NCI-H1417 (cell line): ENCODE results near the gene SAPCD2.
A peak's percentile ranks its signal among the peaks of the same experiment; 100 is the strongest.

Experiments used
- DNase-seq, 3 experiments: peaks; one replicate each; lab custom pipeline; 2025; lab: John Stamatoyannopoulos, UW

SAPCD2 gene

DNA sequence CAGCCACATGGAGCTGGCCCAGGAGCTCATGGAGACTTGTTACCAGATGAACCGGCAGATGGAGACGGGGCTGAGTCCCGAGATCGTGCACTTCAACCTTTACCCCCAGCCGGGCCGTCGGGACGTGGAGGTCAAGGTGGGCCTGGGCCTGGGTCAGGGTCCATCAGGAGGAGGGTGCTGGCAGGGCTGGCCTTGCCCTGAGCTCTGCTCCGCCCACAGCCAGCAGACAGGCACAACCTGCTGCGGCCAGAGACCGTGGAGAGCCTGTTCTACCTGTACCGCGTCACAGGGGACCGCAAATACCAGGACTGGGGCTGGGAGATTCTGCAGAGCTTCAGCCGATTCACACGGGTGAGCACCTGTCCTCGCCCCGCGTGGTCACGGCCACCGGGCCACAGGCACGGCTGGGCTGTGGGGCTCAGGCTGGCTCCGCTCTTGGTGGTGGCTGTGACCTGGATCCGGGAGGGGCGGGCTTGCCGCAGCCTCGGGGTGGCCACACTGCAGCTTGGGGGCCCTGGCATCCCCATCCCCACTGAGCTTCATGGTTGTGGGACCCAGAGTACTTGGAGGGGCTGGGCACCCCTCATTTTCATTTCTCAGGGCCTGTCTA lies 37.1 kb upstream of the SAPCD2 start:
- DNase-seq: no peak

DNA sequence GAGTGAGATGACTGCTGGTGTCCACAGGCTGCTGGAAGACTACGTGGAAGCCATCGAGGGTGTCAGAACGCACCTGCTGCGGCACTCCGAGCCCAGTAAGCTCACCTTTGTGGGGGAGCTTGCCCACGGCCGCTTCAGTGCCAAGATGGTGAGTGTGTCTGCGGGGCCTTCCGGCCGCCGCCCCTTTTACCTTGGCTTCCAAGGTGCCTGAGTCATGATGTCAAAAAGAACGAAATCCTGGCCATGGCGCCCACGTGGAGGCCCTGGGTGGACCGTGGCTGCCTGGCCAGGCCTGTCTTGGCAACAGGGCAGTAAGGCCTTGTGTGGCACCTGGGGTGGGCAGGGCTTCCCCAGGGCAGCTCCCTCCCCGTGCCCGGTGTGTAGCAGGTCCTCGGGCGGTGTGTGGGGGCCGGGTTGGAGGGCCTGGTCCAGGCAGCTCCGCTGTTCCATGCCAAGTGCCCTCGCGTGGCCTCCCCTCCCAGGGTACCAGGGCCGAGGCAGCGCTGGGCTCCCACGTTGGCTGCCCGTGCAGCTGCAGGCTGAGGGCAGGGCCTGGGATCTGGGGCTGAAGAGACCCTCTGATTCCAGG lies 36.4 kb upstream of the SAPCD2 start:
- DNase-seq: no peak

DNA sequence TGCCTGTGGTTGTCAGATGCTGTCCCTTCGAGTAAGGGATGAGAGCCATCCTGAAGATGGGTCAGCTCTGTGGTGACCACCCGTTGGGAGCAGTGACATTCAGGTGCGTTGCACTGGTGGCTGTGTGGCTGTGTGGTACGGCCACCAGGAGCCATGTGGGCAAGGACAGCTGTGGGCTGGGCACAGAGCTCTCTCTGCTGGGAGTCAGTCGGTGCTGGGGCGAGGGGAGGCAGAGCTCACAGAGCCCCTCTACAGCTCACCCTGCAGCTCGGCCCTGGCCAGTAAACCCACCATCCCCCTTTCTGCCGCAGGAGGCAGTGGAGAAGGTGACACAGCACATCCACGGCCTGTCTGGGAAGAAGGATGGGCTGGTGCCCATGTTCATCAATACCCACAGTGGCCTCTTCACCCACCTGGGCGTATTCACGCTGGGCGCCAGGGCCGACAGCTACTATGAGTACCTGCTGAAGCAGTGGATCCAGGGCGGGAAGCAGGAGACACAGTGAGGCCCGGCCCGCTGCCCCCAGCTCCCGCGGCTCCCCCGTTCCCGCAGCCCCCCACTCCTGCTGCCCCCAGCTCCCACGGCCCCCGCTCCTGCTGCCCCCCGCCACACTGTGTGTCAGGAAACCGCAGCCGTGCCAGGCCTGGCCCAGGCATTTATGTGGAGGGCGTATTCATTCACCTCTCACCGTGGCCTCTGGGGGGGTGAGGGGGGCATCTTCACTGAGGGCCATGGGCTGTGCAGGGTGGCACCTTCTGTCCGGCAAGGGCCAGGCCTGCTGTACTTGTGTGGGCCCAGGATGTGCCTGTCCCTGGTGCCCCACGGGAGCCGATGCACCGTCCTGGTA lies 35.7 kb upstream of the SAPCD2 start:
- no peak for DNase-seq

DNA sequence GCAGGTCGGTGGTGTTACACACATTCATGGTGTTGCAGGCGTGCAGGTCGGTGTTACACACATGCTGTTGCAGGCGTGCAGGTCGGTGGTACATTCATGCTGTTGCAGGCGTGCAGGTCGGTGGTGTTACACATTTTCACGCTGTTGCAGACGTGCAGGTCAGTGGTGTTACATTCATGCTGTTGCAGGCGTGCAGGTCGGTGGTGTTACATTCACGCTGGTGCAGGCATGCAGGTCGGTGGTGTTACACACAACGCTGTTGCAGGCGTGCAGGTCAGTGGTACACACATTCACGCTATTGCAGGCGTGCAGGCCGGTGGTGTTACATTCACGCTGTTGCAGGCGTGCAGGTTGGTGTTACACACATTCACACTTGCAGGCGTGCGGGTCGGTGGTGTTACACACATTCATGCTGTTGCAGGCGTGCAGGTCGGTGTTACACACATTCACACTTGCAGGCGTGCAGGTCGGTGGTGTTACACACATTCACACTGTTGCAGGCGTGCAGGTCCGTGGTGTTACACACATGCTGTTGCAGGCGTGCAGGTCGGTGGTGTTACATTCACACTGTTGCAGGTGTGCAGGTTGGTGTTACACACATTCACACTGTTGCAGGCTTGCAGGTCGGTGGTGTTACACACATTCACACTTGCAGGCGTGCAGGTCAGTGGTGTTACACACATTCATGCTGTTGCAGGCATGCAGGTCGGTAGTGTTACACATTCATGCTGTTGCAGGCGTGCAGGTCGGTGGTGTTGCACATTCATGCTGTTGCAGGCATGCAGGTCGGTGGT lies 33.0 kb upstream of the SAPCD2 start:
- DNase-seq: no peak

DNA sequence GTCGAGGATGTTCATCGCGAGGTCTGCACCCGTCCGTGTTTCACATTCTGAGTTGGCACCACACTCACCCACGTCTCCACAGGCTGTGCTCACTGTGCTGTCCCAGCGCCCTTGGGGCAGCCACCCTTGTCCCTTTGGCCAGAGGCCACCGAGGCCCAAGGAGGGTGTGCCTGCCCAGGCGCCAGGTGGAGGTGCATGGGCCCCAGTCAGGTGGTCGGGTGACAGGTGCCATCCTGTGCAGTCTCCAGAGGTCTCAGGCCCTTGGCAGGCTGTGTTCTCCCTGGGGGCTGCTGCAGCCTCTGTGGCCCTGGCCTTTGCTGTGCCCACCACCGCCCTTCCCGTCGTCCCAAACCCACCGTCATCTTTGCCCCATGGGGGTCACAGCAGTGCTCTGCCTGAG lies 28.9 kb upstream of the SAPCD2 start:
- DNase-seq: no peak

GRCh38 chr9:137097761-137098462 lies 27.6 kb upstream of the SAPCD2 start:
- no peak for DNase-seq

DNA sequence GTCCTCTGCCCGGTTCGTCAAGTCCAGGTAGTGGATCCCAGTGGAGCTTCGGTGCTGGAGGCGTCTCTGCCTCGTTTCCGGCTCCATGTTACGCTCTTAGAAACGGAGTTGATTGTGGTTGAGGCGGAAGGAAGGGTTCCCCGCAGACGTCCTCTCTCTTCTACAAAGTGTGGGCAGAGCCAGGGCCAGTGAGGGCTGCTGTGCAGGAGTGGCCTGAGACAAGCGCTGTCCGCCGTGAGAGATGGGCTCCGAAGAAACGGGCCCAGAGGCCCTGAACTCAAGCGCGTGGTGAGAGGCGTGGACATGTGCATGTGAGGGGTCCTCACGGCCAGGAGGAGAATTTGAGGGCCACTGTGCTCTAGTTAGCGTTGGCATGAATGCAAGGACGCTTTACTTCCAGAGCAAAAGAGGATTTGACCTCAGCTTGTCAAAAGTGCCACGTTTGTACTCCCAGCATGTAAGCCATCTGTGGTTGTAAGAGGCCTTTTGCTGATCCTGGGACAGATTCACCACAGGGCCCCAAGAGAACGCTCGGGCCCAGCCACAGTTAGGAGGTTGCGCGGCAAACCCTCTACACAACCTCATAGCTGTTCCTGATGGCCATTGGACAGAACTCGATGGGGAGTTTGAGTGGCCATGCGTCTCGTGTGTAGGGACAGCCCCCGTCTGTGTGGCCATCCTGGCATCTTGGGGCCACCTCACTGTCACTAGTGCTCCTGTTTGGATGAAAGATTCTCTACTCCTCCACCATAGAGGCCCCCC lies 26.6 kb upstream of the SAPCD2 start:
- no peak for DNase-seq

DNA sequence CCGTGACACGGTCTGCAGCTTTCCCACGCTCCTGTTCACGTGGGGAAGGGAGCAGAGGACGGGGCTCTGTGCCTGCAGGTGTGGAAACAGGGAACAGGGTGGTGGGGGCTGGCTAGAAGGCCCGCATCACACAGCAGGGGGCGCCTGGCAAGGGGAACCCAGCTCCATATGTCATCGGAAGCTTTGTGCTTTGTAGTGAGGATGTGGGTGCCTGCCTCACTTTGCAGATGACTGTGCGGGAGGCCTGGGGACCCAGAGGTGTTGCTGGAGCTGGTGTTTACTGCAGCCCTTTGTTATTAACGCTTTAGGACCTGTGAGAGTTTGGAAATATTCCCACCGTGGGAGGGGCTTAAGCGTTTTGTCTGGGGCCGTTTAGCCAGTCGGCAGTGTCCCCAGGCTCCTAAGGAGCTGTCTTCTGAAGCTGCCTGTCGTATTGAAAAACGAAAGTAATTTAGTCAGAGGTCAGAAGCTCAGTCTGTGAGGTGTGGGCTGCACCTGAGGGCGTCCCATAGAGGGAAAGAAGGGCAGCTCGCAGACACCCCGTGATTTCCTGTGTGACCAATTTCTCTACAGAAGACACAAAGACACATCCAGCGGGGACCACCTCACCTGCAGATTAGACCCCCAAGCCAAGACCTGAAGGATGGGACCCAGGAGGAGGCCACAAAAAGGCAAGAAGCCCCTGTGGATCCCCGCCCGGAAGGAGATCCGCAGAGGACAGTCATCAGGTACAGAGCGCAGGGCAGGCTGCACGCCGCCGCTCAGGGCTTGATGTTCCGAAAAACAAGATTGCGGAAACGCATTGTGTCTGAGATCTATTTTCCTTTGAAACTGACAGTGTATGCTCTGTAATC lies 25.5 kb upstream of the SAPCD2 start:
- no peak for DNase-seq

DNA sequence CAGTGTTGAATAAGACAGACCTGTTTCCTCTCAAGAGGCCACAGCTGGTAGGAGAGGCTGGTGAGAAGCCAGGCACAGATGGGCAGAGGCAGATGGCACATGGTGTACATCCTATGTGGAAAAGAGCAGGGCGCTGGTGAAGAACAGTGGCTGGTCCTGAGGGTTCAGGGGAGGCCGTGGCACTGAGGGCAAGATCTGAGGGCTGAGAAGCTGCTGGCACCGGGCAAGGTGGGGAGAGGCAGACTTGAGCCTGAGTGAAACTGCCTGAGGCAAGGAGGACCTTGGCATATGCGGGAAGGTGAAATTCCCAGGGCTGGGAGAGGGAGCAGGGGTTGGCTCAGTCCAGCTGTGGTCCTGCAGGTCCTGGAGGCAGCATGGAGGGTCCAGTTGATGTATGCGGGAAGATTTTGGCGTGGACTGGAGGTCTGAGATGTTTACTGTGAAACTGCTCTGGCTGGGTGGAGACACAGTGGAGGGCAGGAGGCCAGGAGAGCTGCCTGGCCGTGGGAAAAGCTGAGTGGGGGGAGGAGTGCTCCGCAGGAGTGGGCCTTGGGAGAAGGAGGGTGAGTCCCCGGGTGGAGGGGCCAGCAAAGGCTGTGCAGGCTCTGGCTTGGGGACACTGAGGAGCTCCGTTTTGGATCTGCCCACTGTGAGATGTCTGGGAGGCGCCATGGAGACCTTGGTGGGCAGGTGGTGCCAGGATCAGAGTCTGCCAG lies 19.0 kb upstream of the SAPCD2 start:
- no peak for DNase-seq

GRCh38 chr9:137088121-137088520 lies 17.8 kb upstream of the SAPCD2 start:
- no peak for DNase-seq

DNA sequence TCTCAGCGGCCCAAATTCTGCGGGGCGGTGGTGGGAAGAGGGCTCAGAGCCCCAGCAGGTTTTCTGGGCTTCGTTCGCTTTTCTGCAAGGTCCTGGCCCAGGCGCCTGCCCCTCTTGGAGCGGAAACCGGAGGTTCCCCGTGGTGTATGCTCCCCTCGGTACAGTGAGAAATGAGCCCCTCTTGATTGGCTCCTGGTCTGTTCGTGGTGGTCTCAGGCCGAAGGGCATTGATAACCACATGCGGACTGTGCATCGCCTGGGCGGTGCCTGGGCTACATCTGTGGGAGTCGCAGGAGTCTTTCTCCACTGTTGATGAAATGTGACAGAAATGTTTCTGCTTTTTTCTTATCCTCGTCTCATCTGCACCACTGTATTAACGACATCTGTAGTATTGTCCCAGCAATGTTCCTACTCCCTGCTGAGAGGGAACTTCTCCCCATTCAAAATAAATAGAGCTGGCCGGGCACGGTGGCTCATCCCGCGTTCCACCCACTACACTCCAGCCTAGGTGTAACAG lies 17.1 kb upstream of the SAPCD2 start:
- DNase-seq: no peak

GRCh38 chr9:137086531-137087408 lies 16.4 kb upstream of the SAPCD2 start, which contains the start of gene MAN1B1:
MAN1B1 (plus strand) TSS chr9:137086985; CDS start chr9:137087000, 15 bp downstream.
- DNase-seq: peak; percentile 96 to 100 (median 99)

DNA sequence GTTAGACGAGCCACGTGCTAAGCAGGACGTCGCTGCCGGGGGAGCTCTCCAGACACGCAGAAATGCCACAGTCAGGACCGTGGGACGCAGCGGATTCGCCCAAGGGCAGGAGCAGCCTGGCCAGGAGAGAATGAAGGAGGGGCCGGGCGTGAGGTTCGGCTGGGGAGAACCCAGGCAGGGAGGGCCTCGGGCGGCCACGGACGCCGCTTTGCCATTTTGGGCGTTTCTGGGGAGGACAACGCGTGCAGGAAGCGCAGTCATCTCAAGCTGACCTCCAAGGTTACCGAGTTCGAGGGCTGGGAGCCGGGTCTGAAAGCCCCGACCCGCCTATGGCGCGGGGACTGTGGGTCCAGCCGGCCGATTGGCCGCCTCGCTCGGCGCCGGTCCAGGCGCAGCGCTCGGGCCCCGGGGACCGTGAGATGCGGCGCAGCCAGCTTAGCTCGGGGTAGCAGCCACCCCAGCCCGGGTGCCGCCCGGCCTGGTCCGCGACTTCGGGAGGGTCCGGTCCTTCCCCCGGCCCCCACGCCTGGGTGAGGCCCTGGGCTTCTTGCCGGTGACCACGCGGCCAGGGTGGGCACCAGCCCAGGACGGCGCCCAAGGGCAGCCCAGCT lies 15.7 kb upstream of the SAPCD2 start:
- DNase-seq: peak in 2 of 3 experiments; percentile 0 to 77

GRCh38 chr9:137084526-137084925 lies 14.2 kb upstream of the SAPCD2 start:
- DNase-seq: peak in 1 of 3 experiments; percentile 26

GRCh38 chr9:137083394-137084004 lies 13.1 kb upstream of the SAPCD2 start:
- no peak for DNase-seq

- DNase-seq: no peak
Observed at GRCh38 chr9:137082925-137083290, 12.6 kb upstream of the SAPCD2 start.
